ENCODE measurements around the gene ABCA7. TPM values are rescaled to one million over a fixed set of nuclear protein-coding genes. Genes with fewer than 3 reads are reported as not detected.

The ABCA7 gene
- total and polyA plus RNA-seq, 2 donors, result 23.4 to 315 TPM

DNA sequence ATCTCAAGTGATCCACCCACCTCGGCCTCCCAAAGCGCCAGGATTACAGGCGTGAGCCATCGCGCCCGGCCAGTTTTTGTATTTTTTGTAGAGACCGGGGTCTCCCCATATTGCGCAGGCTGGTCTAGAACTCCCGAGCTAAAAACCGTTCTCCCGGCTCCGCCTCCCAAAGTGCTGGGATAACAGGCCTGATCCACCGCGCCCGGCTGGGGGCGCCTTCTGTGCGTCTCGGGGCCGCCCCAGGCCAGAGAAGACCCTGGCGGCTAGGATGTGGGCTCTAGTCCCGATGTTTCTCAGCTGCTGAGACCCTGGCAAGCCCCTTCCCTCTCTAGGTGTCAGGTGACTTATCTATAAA lies 30.6 kb downstream of the ABCA7 start:
- 94% methylated on average over 21 of the region's 21 CpGs for WGBS
- Histone ChIP-seq H3K27ac (ENCODE audit: low read depth in 1 of 2, low read length in 1 of 2) (peak overlapping the region in 1 of 2 donors; percentile 5), H3K27me3 (ENCODE audit: control insufficient read depth in 2 of 2, insufficient read depth in 1 of 2, low read length in 1 of 2) (peaks cover 0 to 21% of the 10 kb centered on the region in 2 donors), H3K9me3 (ENCODE audit: control insufficient read depth in 2 of 2, insufficient read depth in 1 of 2, low read length in 1 of 2) (no peaks in the 10 kb centered on the region), H3K36me3 (ENCODE audit: control insufficient read depth in 2 of 2, insufficient read depth in 2 of 2, low read length in 1 of 2) (peaks cover 48 to 63% of the 10 kb centered on the region in 2 donors), H3K4me1 (ENCODE audit: control insufficient read depth in 2 of 2, insufficient read depth in 2 of 2, low read length in 2 of 2) (peaks cover 35 to 55% of the 10 kb centered on the region in 2 donors), H3K4me3 (ENCODE audit: low read length in 2 of 2) (no peak overlapping the region)
- DNase-seq (ENCODE audit: low read depth in 6 of 9, low spot score in 9 of 9), result no peak

GRCh38 chr19:1070931-1071791 lies 31.3 kb downstream of the ABCA7 start:
- H3K4me3 ChIP-seq (ENCODE audit: low read length in 2 of 2), result no peak overlapping the region
- peaks cover 54 to 69% of the 10 kb centered on the region in 2 donors for H3K36me3 ChIP-seq (ENCODE audit: control insufficient read depth in 2 of 2, insufficient read depth in 2 of 2, low read length in 1 of 2)
- no peak for DNase-seq (ENCODE audit: low read depth in 6 of 9, low spot score in 9 of 9)
- H3K4me1 ChIP-seq (ENCODE audit: control insufficient read depth in 2 of 2, insufficient read depth in 2 of 2, low read length in 2 of 2), result peaks cover 40 to 55% of the 10 kb centered on the region in 2 donors
- H3K9me3 ChIP-seq (ENCODE audit: control insufficient read depth in 2 of 2, insufficient read depth in 1 of 2, low read length in 1 of 2), result no peaks in the 10 kb centered on the region
- 94% methylated on average over 99 of the region's 99 CpGs for WGBS
- H3K27ac ChIP-seq (ENCODE audit: low read depth in 1 of 2, low read length in 1 of 2), result peak overlapping the region in 1 of 2 donors; percentile 60
- H3K27me3 ChIP-seq (ENCODE audit: control insufficient read depth in 2 of 2, insufficient read depth in 1 of 2, low read length in 1 of 2), result peaks cover 0 to 18% of the 10 kb centered on the region in 2 donors

DNA sequence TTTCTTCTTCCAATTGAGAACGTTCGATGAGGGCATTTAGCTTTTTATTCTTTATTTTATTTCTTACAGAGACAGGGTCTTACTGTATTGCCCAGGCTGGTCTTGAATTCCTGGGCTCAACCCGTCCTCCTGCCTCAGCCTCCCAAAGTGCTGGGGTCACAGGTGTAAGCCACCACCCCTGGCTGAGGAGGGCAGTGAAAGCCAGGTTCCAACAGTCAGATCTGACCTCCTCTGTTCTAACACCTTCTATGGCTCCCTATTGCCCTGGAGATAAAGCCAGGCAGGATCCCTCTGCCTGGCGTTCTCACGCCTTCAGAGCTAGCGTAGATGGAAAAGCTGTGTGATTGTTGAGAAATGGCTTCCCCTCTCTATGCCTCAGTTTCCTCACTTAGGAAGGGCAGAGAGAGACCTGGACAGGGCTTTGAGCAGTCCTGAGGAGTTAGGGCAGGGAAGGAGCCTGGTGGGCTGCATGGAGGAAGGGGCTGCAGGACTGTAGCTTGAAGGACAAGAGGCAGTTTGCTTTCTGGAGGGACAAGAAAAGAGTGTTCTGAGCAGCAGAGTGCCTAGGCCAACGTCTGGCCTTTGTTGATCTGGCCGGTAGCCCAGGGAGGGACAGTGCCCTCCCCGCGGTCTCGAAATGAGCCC lies 32.6 kb downstream of the ABCA7 start:
- peaks cover 43 to 62% of the 10 kb centered on the region in 2 donors for H3K4me1 ChIP-seq (ENCODE audit: control insufficient read depth in 2 of 2, insufficient read depth in 2 of 2, low read length in 2 of 2)
- H3K4me3 ChIP-seq (ENCODE audit: low read length in 2 of 2), result no peak overlapping the region
- H3K27me3 ChIP-seq (ENCODE audit: control insufficient read depth in 2 of 2, insufficient read depth in 1 of 2, low read length in 1 of 2), result peaks cover 0 to 13% of the 10 kb centered on the region in 2 donors
- no peak for DNase-seq (ENCODE audit: low read depth in 6 of 9, low spot score in 9 of 9)
- WGBS, result 96% methylated on average over 11 of the region's 11 CpGs
- no peaks in the 10 kb centered on the region for H3K9me3 ChIP-seq (ENCODE audit: control insufficient read depth in 2 of 2, insufficient read depth in 1 of 2, low read length in 1 of 2)
- H3K27ac ChIP-seq (ENCODE audit: low read depth in 1 of 2, low read length in 1 of 2), result peak overlapping the region in 1 of 2 donors; percentile 58
- H3K36me3 ChIP-seq (ENCODE audit: control insufficient read depth in 2 of 2, insufficient read depth in 2 of 2, low read length in 1 of 2), result peaks cover 55 to 71% of the 10 kb centered on the region in 2 donors

- H3K27ac ChIP-seq (ENCODE audit: low read depth in 1 of 2, low read length in 1 of 2), result peak overlapping the region in 1 of 2 donors; percentile 91
- H3K4me3 ChIP-seq (ENCODE audit: low read length in 2 of 2), result no peak overlapping the region
- peaks cover 62 to 77% of the 10 kb centered on the region in 2 donors for H3K36me3 ChIP-seq (ENCODE audit: control insufficient read depth in 2 of 2, insufficient read depth in 2 of 2, low read length in 1 of 2)
These were observed 33.4 kb downstream of the ABCA7 start for GRCh38 chr19:1073063-1073955.

GRCh38 chr19:1073956-1074517 lies 34.1 kb downstream of the ABCA7 start:
- Histone ChIP-seq H3K27ac (ENCODE audit: low read depth in 1 of 2, low read length in 1 of 2) (peak overlapping the region in 1 of 2 donors; percentile 91), H3K9me3 (ENCODE audit: control insufficient read depth in 2 of 2, insufficient read depth in 1 of 2, low read length in 1 of 2) (no peaks in the 10 kb centered on the region), H3K4me1 (ENCODE audit: control insufficient read depth in 2 of 2, insufficient read depth in 2 of 2, low read length in 2 of 2) (peaks cover 43 to 56% of the 10 kb centered on the region in 2 donors), H3K4me3 (ENCODE audit: low read length in 2 of 2) (peak overlapping the region in 1 of 2 donors; percentile 49), H3K36me3 (ENCODE audit: control insufficient read depth in 2 of 2, insufficient read depth in 2 of 2, low read length in 1 of 2) (peaks cover 60 to 75% of the 10 kb centered on the region in 2 donors), H3K27me3 (ENCODE audit: control insufficient read depth in 2 of 2, insufficient read depth in 1 of 2, low read length in 1 of 2) (peaks cover 0 to 9% of the 10 kb centered on the region in 2 donors)
- WGBS, result 79% methylated on average over 28 of the region's 28 CpGs
- no peak for DNase-seq (ENCODE audit: low read depth in 6 of 9, low spot score in 9 of 9)

More at GRCh38 chr19:1073063-1073955, 33.4 kb downstream of the ABCA7 start:
- no peak for DNase-seq (ENCODE audit: low read depth in 6 of 9, low spot score in 9 of 9)
- H3K4me1 ChIP-seq (ENCODE audit: control insufficient read depth in 2 of 2, insufficient read depth in 2 of 2, low read length in 2 of 2), result peaks cover 47 to 63% of the 10 kb centered on the region in 2 donors
- peaks cover 0 to 9% of the 10 kb centered on the region in 2 donors for H3K27me3 ChIP-seq (ENCODE audit: control insufficient read depth in 2 of 2, insufficient read depth in 1 of 2, low read length in 1 of 2)
- H3K9me3 ChIP-seq (ENCODE audit: control insufficient read depth in 2 of 2, insufficient read depth in 1 of 2, low read length in 1 of 2), result no peaks in the 10 kb centered on the region
- 97% methylated on average over 30 of the region's 30 CpGs for WGBS

- WGBS, result 12% methylated on average over 54 of the region's 54 CpGs
- H3K27ac ChIP-seq (ENCODE audit: low read depth in 1 of 2, low read length in 1 of 2), result peak overlapping the region; percentile 17 to 91
- peak overlapping the region in 1 of 2 donors; percentile 49 for H3K4me3 ChIP-seq (ENCODE audit: low read length in 2 of 2)
- H3K27me3 ChIP-seq (ENCODE audit: control insufficient read depth in 2 of 2, insufficient read depth in 1 of 2, low read length in 1 of 2), result peaks cover 0 to 9% of the 10 kb centered on the region in 2 donors
- H3K9me3 ChIP-seq (ENCODE audit: control insufficient read depth in 2 of 2, insufficient read depth in 1 of 2, low read length in 1 of 2), result no peaks in the 10 kb centered on the region
- H3K4me1 ChIP-seq (ENCODE audit: control insufficient read depth in 2 of 2, insufficient read depth in 2 of 2, low read length in 2 of 2), result peaks cover 38 to 49% of the 10 kb centered on the region in 2 donors
- H3K36me3 ChIP-seq (ENCODE audit: control insufficient read depth in 2 of 2, insufficient read depth in 2 of 2, low read length in 1 of 2), result peaks cover 66 to 75% of the 10 kb centered on the region in 2 donors
- DNase-seq (ENCODE audit: low read depth in 6 of 9, low spot score in 9 of 9), result peak in 1 of 9 donors; percentile 57
These were observed 34.8 kb downstream of the ABCA7 start for GRCh38 chr19:1074544-1075283.

GRCh38 chr19:1076046-1076386 lies 36.1 kb downstream of the ABCA7 start:
- DNase-seq (ENCODE audit: low read depth in 6 of 9, low spot score in 9 of 9), result no peak
- H3K9me3 ChIP-seq (ENCODE audit: control insufficient read depth in 2 of 2, insufficient read depth in 1 of 2, low read length in 1 of 2), result no peaks in the 10 kb centered on the region
- H3K4me3 ChIP-seq (ENCODE audit: low read length in 2 of 2), result no peak overlapping the region
- H3K27ac ChIP-seq (ENCODE audit: low read depth in 1 of 2, low read length in 1 of 2), result peak overlapping the region; percentile 72 to 82
- 89% methylated on average over 4 of the region's 4 CpGs for WGBS
- H3K36me3 ChIP-seq (ENCODE audit: control insufficient read depth in 2 of 2, insufficient read depth in 2 of 2, low read length in 1 of 2), result peaks cover 73 to 75% of the 10 kb centered on the region in 2 donors
- peaks cover 40 to 43% of the 10 kb centered on the region in 2 donors for H3K4me1 ChIP-seq (ENCODE audit: control insufficient read depth in 2 of 2, insufficient read depth in 2 of 2, low read length in 2 of 2)
- peaks cover 0 to 3% of the 10 kb centered on the region in 2 donors for H3K27me3 ChIP-seq (ENCODE audit: control insufficient read depth in 2 of 2, insufficient read depth in 1 of 2, low read length in 1 of 2)

GRCh38 chr19:1076951-1077350 lies 37.0 kb downstream of the ABCA7 start:
- WGBS, result 4% methylated on average over 16 of the region's 16 CpGs
- no peaks in the 10 kb centered on the region for H3K9me3 ChIP-seq (ENCODE audit: control insufficient read depth in 2 of 2, insufficient read depth in 1 of 2, low read length in 1 of 2)
- peaks cover 40 to 43% of the 10 kb centered on the region in 2 donors for H3K4me1 ChIP-seq (ENCODE audit: control insufficient read depth in 2 of 2, insufficient read depth in 2 of 2, low read length in 2 of 2)
- peaks cover 75 to 81% of the 10 kb centered on the region in 2 donors for H3K36me3 ChIP-seq (ENCODE audit: control insufficient read depth in 2 of 2, insufficient read depth in 2 of 2, low read length in 1 of 2)
- H3K4me3 ChIP-seq (ENCODE audit: low read length in 2 of 2), result peak overlapping the region; percentile 24 to 39
- peaks cover 0 to 2% of the 10 kb centered on the region in 2 donors for H3K27me3 ChIP-seq (ENCODE audit: control insufficient read depth in 2 of 2, insufficient read depth in 1 of 2, low read length in 1 of 2)
- peak in 7 of 9 donors; percentile 75 to 96 (median 86) for DNase-seq (ENCODE audit: low read depth in 6 of 9, low spot score in 9 of 9)
- H3K27ac ChIP-seq (ENCODE audit: low read depth in 1 of 2, low read length in 1 of 2), result peak overlapping the region; percentile 72 to 88
